Gastrocnemius medialis (tissue), 4 donors: ENCODE data around the gene OTOA. TPM values are rescaled to one million over a fixed set of nuclear protein-coding genes. Genes with fewer than 3 reads are reported as not detected.

Experiments used
- ATAC-seq, 2 donors: fragments of 150-250 bp; one replicate each; pipeline ENCODE4 v1.9.1; 2016
- DNase-seq, 2 donors: peaks; one replicate each; pipeline ENCODE4 v3.0.0-alpha.2; 2019
- H3K27ac ChIP-seq, 4 donors: fragments of 200-600 bp; sonication (generic); 1 replicate in 1 of 4; 2 replicates in 3 of 4; pipeline ENCODE4 v1.5.1; 2016 to 2018; ENCODE audit warnings: mild to moderate bottlenecking in 2 of 4, moderate library complexity in 1 of 4
- H3K27me3 ChIP-seq, 3 donors: fragments of 200-600 bp; sonication (generic) in 2 of 3; 1 replicate in 1 of 3; 2 replicates in 2 of 3; pipeline versions ENCODE4 v1.5.1 to v1.6.0; 2016 to 2019; ENCODE audit warnings: mild to moderate bottlenecking in 1 of 3, moderate library complexity in 1 of 3
- H3K36me3 ChIP-seq, 2 donors: fragments of 200-600 bp; sonication (generic) in 1 of 2; one replicate each; pipeline ENCODE4 v1.5.1; 2017 to 2018
- H3K4me1 ChIP-seq, 2 donors: fragments of 200-600 bp; sonication (generic) in 1 of 2; one replicate each; pipeline ENCODE4 v1.5.1; 2016 to 2017; ENCODE audit warnings: mild to moderate bottlenecking in 2 of 2
- H3K4me3 ChIP-seq, 4 donors: fragments of 200-600 bp; sonication (generic) in 3 of 4; 1 replicate in 1 of 4; 2 replicates in 3 of 4; pipeline ENCODE4 v1.5.1; 2016 to 2019; ENCODE audit warnings: mild to moderate bottlenecking in 2 of 4
- H3K9me3 ChIP-seq, 3 donors: fragments of 200-600 bp; sonication (generic) in 2 of 3; 1 replicate in 1 of 3; 2 replicates in 2 of 3; pipeline ENCODE4 v1.5.1; 2016 to 2019
- CTCF ChIP-seq, 5 experiments: fragments of 450-650 bp in 3 of 5; fragments of 200-600 bp in 2 of 5; sonication (generic) in 2 of 5; IDR thresholded peaks in 4 of 5; conservative IDR thresholded peaks in 1 of 5; 1 replicate in 4 of 5; 2 replicates in 1 of 5; pipeline ENCODE4 v1.5.1; 2016 to 2019; ENCODE audit warnings: antibody characterized with exemption in 5 of 5, mild to moderate bottlenecking in 3 of 5, moderate library complexity in 3 of 5
- POLR2A ChIP-seq, 2 donors: fragments of 450-650 bp; IDR thresholded peaks; one replicate each; pipeline ENCODE4 v1.6.1; 2017; ENCODE audit warnings: antibody characterized with exemption in 2 of 2, mild to moderate bottlenecking in 2 of 2, moderate library complexity in 2 of 2
- in situ Hi-C, 4 donors: fragments of 200-750 bp; cut with MboI; loops; one replicate each; pipeline versions ENCODE4 v1.15.0 to v1.8.0; 2017; ENCODE audit warnings: low sequenced_read_pairs in 4 of 4
- intact Hi-C: fragments of 100-400 bp; cut with DNase I; formaldehyde crosslinking; loops from one replicate; pipeline ENCODE4 v1.15.1; 2023; ENCODE audit warnings: low total_unique reads
- total RNA-seq, 4 donors: library from RNA; depleted of rRNA; stranded (reverse); fragments of >200 nt; gene quantifications; one replicate each; pipeline versions ENCODE4 v1.1.0 to v1.2.3, GENCODE V29; 2016

OTOA gene
- total RNA-seq, 4 donors from 2014 or later = 1.6 TPM; not detected in 3

GRCh38 chr16:21641916-21642315, 21.9 kb upstream of the OTOA start:
- Histone ChIP-seq H3K4me1 (peaks cover 12 to 24% of the 10 kb centered on the region in 2 donors), H3K36me3 (no peaks in the 10 kb centered on the region), H3K27ac (no peak overlapping the region), H3K9me3 (no peaks in the 10 kb centered on the region), H3K27me3 (no peaks in the 10 kb centered on the region), H3K4me3 (no peak overlapping the region)
- intact Hi-C loops = loop anchor here (5.0 kb wide), 1 partner anchor 45 kb away; the partner anchor contains the start of gene METTL9
- in situ Hi-C loops = loop anchor here in 1 of 4 donors (10.0 kb wide), 1 partner anchor 47 kb away; the partner anchor contains the start of gene METTL9
- no peak for TF ChIP-seq CTCF (IDR thresholded peaks at IDR 0.05 in 4 of 5, conservative IDR thresholded peaks at IDR 0.05 in 1 of 5)
- TF ChIP-seq POLR2A (IDR thresholded peaks at IDR 0.05) = no peak
- DNase-seq = no peak
- no peak for ATAC-seq

GRCh38 chr16:21642861-21643260, 20.9 kb upstream of the OTOA start:
- intact Hi-C loops (loop anchor here (5.0 kb wide), 1 partner anchor 46 kb away; the partner anchor contains the start of gene METTL9), in situ Hi-C loops (loop anchor here in 1 of 4 donors (10.0 kb wide), 1 partner anchor 48 kb away; the partner anchor contains the start of gene METTL9)
- no peak overlapping the region for H3K27ac ChIP-seq
- ATAC-seq (no peak), DNase-seq (no peak)
- no peaks in the 10 kb centered on the region for H3K36me3 ChIP-seq
- H3K9me3 ChIP-seq = no peaks in the 10 kb centered on the region
- no peaks in the 10 kb centered on the region for H3K27me3 ChIP-seq
- H3K4me3 ChIP-seq = no peak overlapping the region
- H3K4me1 ChIP-seq = peaks cover 12 to 24% of the 10 kb centered on the region in 2 donors
- TF ChIP-seq CTCF (IDR thresholded peaks at IDR 0.05 in 4 of 5, conservative IDR thresholded peaks at IDR 0.05 in 1 of 5) (no peak), POLR2A (IDR thresholded peaks at IDR 0.05) (no peak)

- Histone ChIP-seq H3K27ac (no peak overlapping the region), H3K4me1 (peaks cover 12 to 25% of the 10 kb centered on the region in 2 donors), H3K36me3 (no peaks in the 10 kb centered on the region), H3K9me3 (no peaks in the 10 kb centered on the region), H3K27me3 (no peaks in the 10 kb centered on the region), H3K4me3 (no peak overlapping the region)
- TF ChIP-seq POLR2A (IDR thresholded peaks at IDR 0.05) = no peak
- no peak for TF ChIP-seq CTCF (IDR thresholded peaks at IDR 0.05 in 4 of 5, conservative IDR thresholded peaks at IDR 0.05 in 1 of 5)
- no peak for ATAC-seq
- in situ Hi-C loops (loop anchor here in 1 of 4 donors (10.0 kb wide), 1 partner anchor 49 kb away; the partner anchor contains the start of gene METTL9), intact Hi-C loops (loop anchor here (5.0 kb wide), 1 partner anchor 46 kb away; the partner anchor contains the start of gene METTL9)
- DNase-seq = no peak
Measured at GRCh38 chr16:21643785-21644184, 20.0 kb upstream of the OTOA start.

GRCh38 chr16:21644674-21645073, 19.1 kb upstream of the OTOA start:
- ATAC-seq (no peak), DNase-seq (no peak)
- no peaks in the 10 kb centered on the region for H3K36me3 ChIP-seq
- H3K27ac ChIP-seq = peak overlapping the region; percentile 41 to 64 (median 54)
- in situ Hi-C loops (loop anchor here in 1 of 4 donors (10.0 kb wide), 1 partner anchor 50 kb away; the partner anchor contains the start of gene METTL9), intact Hi-C loops (loop anchor here (5.0 kb wide), 1 partner anchor 47 kb away; the partner anchor contains the start of gene METTL9)
- peak overlapping the region in 1 of 4 donors; percentile 42 for H3K4me3 ChIP-seq
- H3K4me1 ChIP-seq = peaks cover 12 to 29% of the 10 kb centered on the region in 2 donors
- no peaks in the 10 kb centered on the region for H3K27me3 ChIP-seq
- TF ChIP-seq POLR2A (IDR thresholded peaks at IDR 0.05) = no peak
- TF ChIP-seq CTCF (IDR thresholded peaks at IDR 0.05 in 4 of 5, conservative IDR thresholded peaks at IDR 0.05 in 1 of 5) = no peak
- H3K9me3 ChIP-seq = no peaks in the 10 kb centered on the region
